WTC11 (cell line): ENCODE results near the gene PCIF1. TPM values are rescaled to one million over a fixed set of nuclear protein-coding genes. Genes with fewer than 3 reads are reported as not detected.
A peak's percentile ranks its signal among the peaks of the same experiment; 100 is the strongest.

Source experiments
- ATF3 ChIP-seq: sonication (generic); formaldehyde crosslinking; conservative IDR thresholded peaks from 2 replicates; pipeline ENCODE4 v1.8.1; 2022; ENCODE audit warnings: mild to moderate bottlenecking, missing genetic modification reagents
- CREM ChIP-seq: sonication (generic); formaldehyde crosslinking; IDR thresholded peaks from 2 replicates; pipeline ENCODE4 v1.8.1; 2022; ENCODE audit warnings: mild to moderate bottlenecking, missing genetic modification reagents, moderate library complexity
- E2F5 ChIP-seq: sonication (generic); formaldehyde crosslinking; IDR thresholded peaks from 2 replicates; pipeline ENCODE4 v1.8.1; 2022; ENCODE audit warnings: mild to moderate bottlenecking, moderate library complexity, missing genetic modification reagents
- EMX1 ChIP-seq: fragments of 250-450 bp; sonication (Bioruptor Pico); IDR thresholded peaks from 2 replicates; pipeline ENCODE4 v1.8.0; 2021; ENCODE audit warnings: mild to moderate bottlenecking
- ETV6 ChIP-seq: sonication (generic); formaldehyde crosslinking; IDR thresholded peaks from 2 replicates; pipeline ENCODE4 v1.8.1; 2022; ENCODE audit warnings: mild to moderate bottlenecking, missing genetic modification reagents
- FOXK1 ChIP-seq: sonication (generic); formaldehyde crosslinking; IDR thresholded peaks from 2 replicates; pipeline ENCODE4 v1.8.0; 2022; ENCODE audit warnings: mild to moderate bottlenecking, moderate library complexity, missing genetic modification reagents
- GRHL2 ChIP-seq: fragments of 250-450 bp; sonication (Bioruptor Pico); IDR thresholded peaks from 2 replicates; pipeline ENCODE4 v1.8.0; 2022; ENCODE audit warnings: mild to moderate bottlenecking, moderate library complexity; ENCODE audit not compliant: insufficient replicate concordance, severe bottlenecking
- GTF2I ChIP-seq: fragments of 250-450 bp; sonication (Bioruptor Pico); conservative IDR thresholded peaks from 2 replicates; pipeline ENCODE4 v1.4.0; 2021; ENCODE audit warnings: mild to moderate bottlenecking
- IRF2 ChIP-seq: sonication (generic); formaldehyde crosslinking; IDR thresholded peaks from 2 replicates; pipeline ENCODE4 v1.8.0; 2022; ENCODE audit warnings: low read depth, missing genetic modification reagents, borderline replicate concordance
- JUN ChIP-seq: sonication (generic); formaldehyde crosslinking; IDR thresholded peaks from 2 replicates; pipeline ENCODE4 v1.8.0; 2023; ENCODE audit warnings: mild to moderate bottlenecking, missing genetic modification reagents
- NFATC4 ChIP-seq: fragments of 250-450 bp; sonication (Bioruptor Pico); IDR thresholded peaks from 2 replicates; pipeline ENCODE4 v1.9.0; 2021; ENCODE audit warnings: mild to moderate bottlenecking
- NFYB ChIP-seq: sonication (generic); formaldehyde crosslinking; conservative IDR thresholded peaks from 2 replicates; pipeline ENCODE4 v1.8.0; 2022; ENCODE audit warnings: low read depth, missing genetic modification reagents
- NR1H2 ChIP-seq: sonication (generic); formaldehyde crosslinking; IDR thresholded peaks from 2 replicates; pipeline ENCODE4 v1.9.0; 2021; ENCODE audit warnings: mild to moderate bottlenecking, moderate library complexity, missing genetic modification reagents
- NR3C1 ChIP-seq: sonication (generic); formaldehyde crosslinking; conservative IDR thresholded peaks from 2 replicates; pipeline ENCODE4 v1.8.1; 2023; ENCODE audit warnings: low read depth, mild to moderate bottlenecking, missing genetic modification reagents
- OVOL2 ChIP-seq: fragments of 250-450 bp; sonication (Bioruptor Pico); IDR thresholded peaks from 2 replicates; pipeline ENCODE4 v1.9.0; 2021; ENCODE audit warnings: mild to moderate bottlenecking, borderline replicate concordance
- RELA ChIP-seq: sonication (generic); formaldehyde crosslinking; IDR thresholded peaks from 2 replicates; pipeline ENCODE4 v1.8.1; 2022; ENCODE audit warnings: missing genetic modification reagents, mild to moderate bottlenecking, borderline replicate concordance
- SOX15 ChIP-seq: fragments of 250-450 bp; sonication (Bioruptor Pico); IDR thresholded peaks from 2 replicates; pipeline ENCODE4 v1.9.0; 2021; ENCODE audit warnings: mild to moderate bottlenecking
- TEAD4 ChIP-seq: sonication (generic); formaldehyde crosslinking; IDR thresholded peaks from 2 replicates; pipeline ENCODE4 v1.8.0; 2022; ENCODE audit warnings: mild to moderate bottlenecking, missing genetic modification reagents
- USF2 ChIP-seq: sonication (generic); formaldehyde crosslinking; IDR thresholded peaks from 2 replicates; pipeline ENCODE4 v1.8.1; 2023; ENCODE audit warnings: mild to moderate bottlenecking, missing genetic modification reagents, moderate library complexity
- ZBTB21 ChIP-seq: sonication (generic); formaldehyde crosslinking; IDR thresholded peaks from 2 replicates; pipeline ENCODE4 v1.8.1; 2023; ENCODE audit warnings: mild to moderate bottlenecking, missing genetic modification reagents, borderline replicate concordance
- ZNF232 ChIP-seq: sonication (generic); formaldehyde crosslinking; IDR thresholded peaks from 2 replicates; pipeline ENCODE4 v1.8.0; 2022; ENCODE audit warnings: mild to moderate bottlenecking, missing genetic modification reagents
- ZNF281 ChIP-seq: sonication (generic); formaldehyde crosslinking; IDR thresholded peaks from 2 replicates; pipeline ENCODE4 v1.8.0; 2023; ENCODE audit warnings: mild to moderate bottlenecking, missing genetic modification reagents
- total RNA-seq: library from RNA; stranded (reverse); gene quantifications from 3 replicates; pipeline ENCODE4 v1.2.3, GENCODE V29; 2021
- TF ChIP-seq, protein P1 (sequence below): fragments of 250-450 bp; sonication (Bioruptor Pico); IDR thresholded peaks from 2 replicates; pipeline ENCODE4 v1.9.0; 2021; ENCODE audit warnings: mild to moderate bottlenecking, borderline replicate concordance
- TF ChIP-seq, protein P2 (sequence below): fragments of 250-450 bp; sonication (Bioruptor Pico); IDR thresholded peaks from 2 replicates; pipeline ENCODE4 v2.1.2; 2022; ENCODE audit warnings: mild to moderate bottlenecking, moderate library complexity
- TF ChIP-seq, protein P3 (sequence below): sonication (generic); formaldehyde crosslinking; IDR thresholded peaks from 2 replicates; pipeline ENCODE4 v1.8.1; 2023; ENCODE audit warnings: mild to moderate bottlenecking, missing genetic modification reagents
- TF ChIP-seq, protein P4 (sequence below): fragments of 200-600 bp; IDR thresholded peaks from 2 replicates; pipeline ENCODE4 v1.8.0; 2022; ENCODE audit warnings: antibody characterized with exemption

Gene PCIF1
- total RNA-seq, 1 experiment from 2014 or later, result 42.2 TPM

DNA sequence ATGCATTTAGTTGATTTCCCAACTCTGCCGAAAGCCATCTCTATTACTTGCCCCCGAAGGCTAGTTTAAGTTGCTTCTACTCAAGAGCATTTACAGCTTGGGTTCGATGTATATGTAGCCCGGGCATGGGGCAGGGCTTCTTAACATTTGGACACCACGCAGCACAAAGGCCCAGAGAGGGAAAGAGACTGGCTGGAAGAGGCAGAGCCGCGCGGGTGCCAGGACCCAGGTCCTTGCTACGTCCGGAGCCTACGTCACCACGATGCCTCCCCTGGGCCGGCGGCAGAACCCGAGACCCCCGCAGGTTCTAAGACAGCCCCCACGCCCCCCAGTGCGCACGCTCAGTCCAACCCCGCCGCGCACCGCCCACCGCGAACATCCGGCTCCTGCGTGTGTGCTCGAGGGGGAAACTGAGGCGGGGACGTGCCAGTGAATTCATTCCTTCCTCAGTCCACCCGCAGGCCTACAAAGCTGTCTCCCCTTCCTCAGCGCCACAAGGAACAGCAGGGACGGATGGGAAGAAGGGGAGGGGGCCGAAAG lies 367 bp upstream of the PCIF1 start (continued):
- no peak for TF ChIP-seq IRF2 (CRISPR knock-in tag)
- TF ChIP-seq NR3C1 (CRISPR knock-in tag), result no peak; the same call in 1 of the 2 replicates
- TF ChIP-seq ZBTB21 (CRISPR knock-in tag), result peak; percentile 81; the same call in 1 of the 2 replicates
- TF ChIP-seq RELA, result no peak
- no peak for TF ChIP-seq EMX1 (CRISPR knock-in tag)
- TF ChIP-seq SOX15 (CRISPR knock-in tag), result no peak
- no peak for TF ChIP-seq NR1H2 (CRISPR knock-in tag)
- 0 out of 2 replicates have a peak, but pooled peaks have one; percentile 36 for TF ChIP-seq USF2 (CRISPR knock-in tag)
- 0 out of 2 replicates have a peak, but pooled peaks have one; percentile 13 for TF ChIP-seq NFYB (CRISPR knock-in tag)
- TF ChIP-seq ZNF232 (CRISPR knock-in tag), result 0 out of 2 replicates have a peak, but pooled peaks have one; percentile 25
- TF ChIP-seq, protein P1, sequence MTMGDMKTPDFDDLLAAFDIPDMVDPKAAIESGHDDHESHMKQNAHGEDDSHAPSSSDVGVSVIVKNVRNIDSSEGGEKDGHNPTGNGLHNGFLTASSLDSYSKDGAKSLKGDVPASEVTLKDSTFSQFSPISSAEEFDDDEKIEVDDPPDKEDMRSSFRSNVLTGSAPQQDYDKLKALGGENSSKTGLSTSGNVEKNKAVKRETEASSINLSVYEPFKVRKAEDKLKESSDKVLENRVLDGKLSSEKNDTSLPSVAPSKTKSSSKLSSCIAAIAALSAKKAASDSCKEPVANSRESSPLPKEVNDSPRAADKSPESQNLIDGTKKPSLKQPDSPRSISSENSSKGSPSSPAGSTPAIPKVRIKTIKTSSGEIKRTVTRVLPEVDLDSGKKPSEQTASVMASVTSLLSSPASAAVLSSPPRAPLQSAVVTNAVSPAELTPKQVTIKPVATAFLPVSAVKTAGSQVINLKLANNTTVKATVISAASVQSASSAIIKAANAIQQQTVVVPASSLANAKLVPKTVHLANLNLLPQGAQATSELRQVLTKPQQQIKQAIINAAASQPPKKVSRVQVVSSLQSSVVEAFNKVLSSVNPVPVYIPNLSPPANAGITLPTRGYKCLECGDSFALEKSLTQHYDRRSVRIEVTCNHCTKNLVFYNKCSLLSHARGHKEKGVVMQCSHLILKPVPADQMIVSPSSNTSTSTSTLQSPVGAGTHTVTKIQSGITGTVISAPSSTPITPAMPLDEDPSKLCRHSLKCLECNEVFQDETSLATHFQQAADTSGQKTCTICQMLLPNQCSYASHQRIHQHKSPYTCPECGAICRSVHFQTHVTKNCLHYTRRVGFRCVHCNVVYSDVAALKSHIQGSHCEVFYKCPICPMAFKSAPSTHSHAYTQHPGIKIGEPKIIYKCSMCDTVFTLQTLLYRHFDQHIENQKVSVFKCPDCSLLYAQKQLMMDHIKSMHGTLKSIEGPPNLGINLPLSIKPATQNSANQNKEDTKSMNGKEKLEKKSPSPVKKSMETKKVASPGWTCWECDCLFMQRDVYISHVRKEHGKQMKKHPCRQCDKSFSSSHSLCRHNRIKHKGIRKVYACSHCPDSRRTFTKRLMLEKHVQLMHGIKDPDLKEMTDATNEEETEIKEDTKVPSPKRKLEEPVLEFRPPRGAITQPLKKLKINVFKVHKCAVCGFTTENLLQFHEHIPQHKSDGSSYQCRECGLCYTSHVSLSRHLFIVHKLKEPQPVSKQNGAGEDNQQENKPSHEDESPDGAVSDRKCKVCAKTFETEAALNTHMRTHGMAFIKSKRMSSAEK (CRISPR knock-in tag), result no peak
- TF ChIP-seq NFATC4, result no peak
- no peak for TF ChIP-seq OVOL2 (CRISPR knock-in tag)
- TF ChIP-seq FOXK1 (CRISPR knock-in tag), result no peak; the same call in 1 of the 2 replicates
- no peak for TF ChIP-seq GTF2I (CRISPR knock-in tag)
- no peak for TF ChIP-seq ATF3 (CRISPR knock-in tag)
- TF ChIP-seq, protein P2, sequence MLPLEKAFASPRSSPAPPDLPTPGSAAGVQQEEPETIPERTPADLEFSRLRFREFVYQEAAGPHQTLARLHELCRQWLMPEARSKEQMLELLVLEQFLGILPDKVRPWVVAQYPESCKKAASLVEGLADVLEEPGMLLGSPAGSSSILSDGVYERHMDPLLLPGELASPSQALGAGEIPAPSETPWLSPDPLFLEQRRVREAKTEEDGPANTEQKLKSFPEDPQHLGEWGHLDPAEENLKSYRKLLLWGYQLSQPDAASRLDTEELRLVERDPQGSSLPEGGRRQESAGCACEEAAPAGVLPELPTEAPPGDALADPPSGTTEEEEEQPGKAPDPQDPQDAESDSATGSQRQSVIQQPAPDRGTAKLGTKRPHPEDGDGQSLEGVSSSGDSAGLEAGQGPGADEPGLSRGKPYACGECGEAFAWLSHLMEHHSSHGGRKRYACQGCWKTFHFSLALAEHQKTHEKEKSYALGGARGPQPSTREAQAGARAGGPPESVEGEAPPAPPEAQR (CRISPR knock-in tag), result no peak
- TF ChIP-seq E2F5 (CRISPR knock-in tag), result no peak
- TF ChIP-seq ZNF281, result no peak
- TF ChIP-seq ETV6 (CRISPR knock-in tag), result no peak
- TF ChIP-seq, protein P3, sequence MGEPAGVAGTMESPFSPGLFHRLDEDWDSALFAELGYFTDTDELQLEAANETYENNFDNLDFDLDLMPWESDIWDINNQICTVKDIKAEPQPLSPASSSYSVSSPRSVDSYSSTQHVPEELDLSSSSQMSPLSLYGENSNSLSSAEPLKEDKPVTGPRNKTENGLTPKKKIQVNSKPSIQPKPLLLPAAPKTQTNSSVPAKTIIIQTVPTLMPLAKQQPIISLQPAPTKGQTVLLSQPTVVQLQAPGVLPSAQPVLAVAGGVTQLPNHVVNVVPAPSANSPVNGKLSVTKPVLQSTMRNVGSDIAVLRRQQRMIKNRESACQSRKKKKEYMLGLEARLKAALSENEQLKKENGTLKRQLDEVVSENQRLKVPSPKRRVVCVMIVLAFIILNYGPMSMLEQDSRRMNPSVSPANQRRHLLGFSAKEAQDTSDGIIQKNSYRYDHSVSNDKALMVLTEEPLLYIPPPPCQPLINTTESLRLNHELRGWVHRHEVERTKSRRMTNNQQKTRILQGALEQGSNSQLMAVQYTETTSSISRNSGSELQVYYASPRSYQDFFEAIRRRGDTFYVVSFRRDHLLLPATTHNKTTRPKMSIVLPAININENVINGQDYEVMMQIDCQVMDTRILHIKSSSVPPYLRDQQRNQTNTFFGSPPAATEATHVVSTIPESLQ (CRISPR knock-in tag), result no peak
- TF ChIP-seq, protein P4, sequence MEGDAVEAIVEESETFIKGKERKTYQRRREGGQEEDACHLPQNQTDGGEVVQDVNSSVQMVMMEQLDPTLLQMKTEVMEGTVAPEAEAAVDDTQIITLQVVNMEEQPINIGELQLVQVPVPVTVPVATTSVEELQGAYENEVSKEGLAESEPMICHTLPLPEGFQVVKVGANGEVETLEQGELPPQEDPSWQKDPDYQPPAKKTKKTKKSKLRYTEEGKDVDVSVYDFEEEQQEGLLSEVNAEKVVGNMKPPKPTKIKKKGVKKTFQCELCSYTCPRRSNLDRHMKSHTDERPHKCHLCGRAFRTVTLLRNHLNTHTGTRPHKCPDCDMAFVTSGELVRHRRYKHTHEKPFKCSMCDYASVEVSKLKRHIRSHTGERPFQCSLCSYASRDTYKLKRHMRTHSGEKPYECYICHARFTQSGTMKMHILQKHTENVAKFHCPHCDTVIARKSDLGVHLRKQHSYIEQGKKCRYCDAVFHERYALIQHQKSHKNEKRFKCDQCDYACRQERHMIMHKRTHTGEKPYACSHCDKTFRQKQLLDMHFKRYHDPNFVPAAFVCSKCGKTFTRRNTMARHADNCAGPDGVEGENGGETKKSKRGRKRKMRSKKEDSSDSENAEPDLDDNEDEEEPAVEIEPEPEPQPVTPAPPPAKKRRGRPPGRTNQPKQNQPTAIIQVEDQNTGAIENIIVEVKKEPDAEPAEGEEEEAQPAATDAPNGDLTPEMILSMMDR, result no peak
- TF ChIP-seq CREM (CRISPR knock-in tag), result peak; percentile 18; the same call in 1 of the 2 replicates
- no peak for TF ChIP-seq TEAD4
- no peak for TF ChIP-seq GRHL2 (CRISPR knock-in tag)
- TF ChIP-seq JUN (CRISPR knock-in tag), result no peak
